ENCODE results near the gene HOMER2. TPM values are rescaled to one million over a fixed set of nuclear protein-coding genes. Genes with fewer than 3 reads are reported as not detected.
"Not testable (repeated sequence)": the region's sequence is repeated elsewhere in the genome, so short reads cannot be mapped to it uniquely, and the experiment has no call there.

Gene HOMER2
- total and polyA plus RNA-seq, 2 of the 4 experiments (the other 2 are of a cell fraction), result 0.54 to 0.79 TPM

GRCh38 chr15:82942691-82943090 is 9.8 kb downstream of the HOMER2 start:
- Histone ChIP-seq H3K9me1 (ENCODE audit: insufficient read depth, low read length) (no peaks in the 10 kb centered on the region), H4K8ac (ENCODE audit: low read depth in 2 of 2, low read length in 2 of 2) (no peak overlapping the region), H3K9ac (ENCODE audit: low read depth, low read length) (no peak overlapping the region), H3K18ac (ENCODE audit: low read depth, low read length) (no peak overlapping the region), H3K4me3 (ENCODE audit: insufficient read depth, low read depth, low read length) (no peak overlapping the region), H2BK5ac (ENCODE audit: low read depth, low read length, poor library complexity, severe bottlenecking) (no peak overlapping the region), H3K9me3 (ENCODE audit: control insufficient read depth, insufficient read depth, low read length) (no peaks in the 10 kb centered on the region), H2AK5ac (ENCODE audit: low read depth, low read length) (no peak overlapping the region), H4K5ac (ENCODE audit: low read depth, low read length) (no peak overlapping the region), H3K23ac (ENCODE audit: low read depth, low read length) (no peak overlapping the region), H2BK15ac (ENCODE audit: low read depth, low read length) (no peak overlapping the region), H4K91ac (ENCODE audit: insufficient read depth, low read depth, low read length) (no peak overlapping the region), H3K4ac (ENCODE audit: low read depth, low read length) (no peak overlapping the region), H2AFZ (replicated peaks; ENCODE audit: low read length, poor library complexity) (no peak overlapping the region), H2AK9ac (replicated peaks; ENCODE audit: low read depth, low read length, poor library complexity) (no peak overlapping the region), H3K14ac (replicated peaks; ENCODE audit: low read depth, low read length) (no peak overlapping the region), H3K36me3 (ENCODE audit: control insufficient read depth, insufficient read depth, low read length) (no peaks in the 10 kb centered on the region), H3K4me1 (ENCODE audit: control insufficient read depth, insufficient read depth, low read length) (no peaks in the 10 kb centered on the region), H3K4me2 (ENCODE audit: low read depth, low read length) (no peak overlapping the region), H3K27me3 (ENCODE audit: control insufficient read depth, insufficient read depth, low read length) (peaks cover 2% of the 10 kb centered on the region), H3K56ac (ENCODE audit: extremely low read depth, insufficient read depth, low read length) (no peak overlapping the region), H3K79me1 (ENCODE audit: low read depth in 1 of 2, low read length in 2 of 2) (no peaks in the 10 kb centered on the region), H2BK120ac (ENCODE audit: low read depth, low read length) (no peak overlapping the region), H3K27ac (ENCODE audit: insufficient read depth, low read length) (no peak overlapping the region), H4K20me1 (ENCODE audit: insufficient read depth, low read length) (no peaks in the 10 kb centered on the region), H2BK20ac (ENCODE audit: low read depth, low read length) (no peak overlapping the region)
- ATAC-seq (ENCODE audit: low read depth), result no peak
- no TSS peak for BruUV-seq (replicated peaks)
- WGBS, 2 experiments (ENCODE audit: extremely low coverage in 2 of 2, insufficient read length in 1 of 2), result 0% methylated on average over 1 of the region's 8 CpGs; no CpG with 5 or more reads in 1 of the 2 experiments
- POLR2A ChIA-PET (ENCODE audit: unreplicated experiment), result no interaction called here
- intact Hi-C loops (cut with micrococcal nuclease), result no loop called here
- no peak for DNase-seq
- dilution Hi-C loops (cut with HindIII; ENCODE audit: low sequenced_read_pairs, unreplicated experiment), result no loop called here
- TF ChIP-seq CEBPB (IDR thresholded peaks at IDR 0.05; ENCODE audit: low read depth, low read length), result 0 out of 2 replicates have a peak, but pooled peaks have one; percentile 6
- TF ChIP-seq RAD21 (IDR thresholded peaks at IDR 0.05; ENCODE audit: low read length), result no peak
- CTCF ChIA-PET, result interaction anchor here (0.6 kb wide), 1 partner anchor 86 kb away, joined by 3 read pairs; no protein-coding TSS in a partner anchor
- in situ Hi-C loops (cut with MboI; ENCODE audit: low sequenced_read_pairs), result no loop called here

- H3K23ac ChIP-seq (ENCODE audit: low read depth, low read length); POLR2A ChIA-PET (ENCODE audit: unreplicated experiment); H2BK120ac ChIP-seq (ENCODE audit: low read depth, low read length); H2BK5ac ChIP-seq (ENCODE audit: low read depth, low read length, poor library complexity, severe bottlenecking); ATAC-seq (ENCODE audit: low read depth); H3K79me1 ChIP-seq (ENCODE audit: low read depth in 1 of 2, low read length in 2 of 2); dilution Hi-C loops (cut with HindIII; ENCODE audit: low sequenced_read_pairs, unreplicated experiment); in situ Hi-C loops (cut with MboI; ENCODE audit: low sequenced_read_pairs); H2AK9ac ChIP-seq (replicated peaks; ENCODE audit: low read depth, low read length, poor library complexity); H4K20me1 ChIP-seq (ENCODE audit: insufficient read depth, low read length); H4K91ac ChIP-seq (ENCODE audit: insufficient read depth, low read depth, low read length); H2AK5ac ChIP-seq (ENCODE audit: low read depth, low read length); H3K9me3 ChIP-seq (ENCODE audit: control insufficient read depth, insufficient read depth, low read length); H3K4me3 ChIP-seq (ENCODE audit: insufficient read depth, low read depth, low read length); H4K5ac ChIP-seq (ENCODE audit: low read depth, low read length); BruUV-seq (replicated peaks); CTCF ChIA-PET; H3K56ac ChIP-seq (ENCODE audit: extremely low read depth, insufficient read depth, low read length); H2BK15ac ChIP-seq (ENCODE audit: low read depth, low read length); H3K4ac ChIP-seq (ENCODE audit: low read depth, low read length); H3K27me3 ChIP-seq (ENCODE audit: control insufficient read depth, insufficient read depth, low read length); H3K9ac ChIP-seq (ENCODE audit: low read depth, low read length); H3K9me1 ChIP-seq (ENCODE audit: insufficient read depth, low read length); H3K36me3 ChIP-seq (ENCODE audit: control insufficient read depth, insufficient read depth, low read length); H3K18ac ChIP-seq (ENCODE audit: low read depth, low read length); H3K27ac ChIP-seq (ENCODE audit: insufficient read depth, low read length); H2AFZ ChIP-seq (replicated peaks; ENCODE audit: low read length, poor library complexity); H3K14ac ChIP-seq (replicated peaks; ENCODE audit: low read depth, low read length); intact Hi-C loops (cut with micrococcal nuclease); H4K8ac ChIP-seq (ENCODE audit: low read depth in 2 of 2, low read length in 2 of 2); H2BK20ac ChIP-seq (ENCODE audit: low read depth, low read length); H3K4me1 ChIP-seq (ENCODE audit: control insufficient read depth, insufficient read depth, low read length); DNase-seq; H3K4me2 ChIP-seq (ENCODE audit: low read depth, low read length): not testable (repeated sequence)
- no CpG with 5 or more reads among the region's 6 CpGs for WGBS, 2 experiments (ENCODE audit: extremely low coverage in 2 of 2, insufficient read length in 1 of 2)
Observed at GRCh38 chr15:82939678-82940077, 12.8 kb downstream of the HOMER2 start.
